ENCODE measurements around the gene CHMP5.

GRCh38 chr9:33288828-33289483, 24.1 kb downstream of the CHMP5 start:
- TF ChIP-seq IRF3 (IDR thresholded peaks at IDR 0.05; ENCODE audit: low read depth, low read length) = no peak
- no peak for TF ChIP-seq JUND (IDR thresholded peaks at IDR 0.05)
- TF ChIP-seq CTCF (IDR thresholded peaks at IDR 0.05) = no peak
- TF ChIP-seq CHD2 (IDR thresholded peaks at IDR 0.05; ENCODE audit: low read length, partially characterized antibody) = no peak
- no peak for TF ChIP-seq MEF2A (IDR thresholded peaks at IDR 0.05; ENCODE audit: borderline replicate concordance, low read depth)
- TF ChIP-seq REST (IDR thresholded peaks at IDR 0.05; ENCODE audit: low read depth, low read length) = no peak
- no peak for TF ChIP-seq GABPA (IDR thresholded peaks at IDR 0.05; ENCODE audit: low read depth)

Measured in SK-N-SH (cell line).